Measurements from ENCODE around the gene CCNL1.

GRCh38 chr3:157103860-157104259, 56.1 kb downstream of the CCNL1 start:
- TF ChIP-seq POLR2A (IDR thresholded peaks at IDR 0.05): no peak
- TF ChIP-seq, protein P1, sequence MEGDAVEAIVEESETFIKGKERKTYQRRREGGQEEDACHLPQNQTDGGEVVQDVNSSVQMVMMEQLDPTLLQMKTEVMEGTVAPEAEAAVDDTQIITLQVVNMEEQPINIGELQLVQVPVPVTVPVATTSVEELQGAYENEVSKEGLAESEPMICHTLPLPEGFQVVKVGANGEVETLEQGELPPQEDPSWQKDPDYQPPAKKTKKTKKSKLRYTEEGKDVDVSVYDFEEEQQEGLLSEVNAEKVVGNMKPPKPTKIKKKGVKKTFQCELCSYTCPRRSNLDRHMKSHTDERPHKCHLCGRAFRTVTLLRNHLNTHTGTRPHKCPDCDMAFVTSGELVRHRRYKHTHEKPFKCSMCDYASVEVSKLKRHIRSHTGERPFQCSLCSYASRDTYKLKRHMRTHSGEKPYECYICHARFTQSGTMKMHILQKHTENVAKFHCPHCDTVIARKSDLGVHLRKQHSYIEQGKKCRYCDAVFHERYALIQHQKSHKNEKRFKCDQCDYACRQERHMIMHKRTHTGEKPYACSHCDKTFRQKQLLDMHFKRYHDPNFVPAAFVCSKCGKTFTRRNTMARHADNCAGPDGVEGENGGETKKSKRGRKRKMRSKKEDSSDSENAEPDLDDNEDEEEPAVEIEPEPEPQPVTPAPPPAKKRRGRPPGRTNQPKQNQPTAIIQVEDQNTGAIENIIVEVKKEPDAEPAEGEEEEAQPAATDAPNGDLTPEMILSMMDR (IDR thresholded peaks at IDR 0.05): no peak

Data from Peyer's patch (tissue), 4 donors.